Stimulated activated CD8-positive, alpha-beta memory T cell treated with anti-CD3 and anti-CD28 coated beads, Interleukin-12 subunit alpha, Interleukin-12 subunit beta, amount 100 ng/mL, for 1 hour (primary cell): ENCODE measurements around the gene PRPF8.

Source experiments
- DNase-seq: peaks from one replicate; pipeline ENCODE4 v3.0.0-alpha.2; 2020; ENCODE audit warnings: low read depth

PRPF8 gene

DNA sequence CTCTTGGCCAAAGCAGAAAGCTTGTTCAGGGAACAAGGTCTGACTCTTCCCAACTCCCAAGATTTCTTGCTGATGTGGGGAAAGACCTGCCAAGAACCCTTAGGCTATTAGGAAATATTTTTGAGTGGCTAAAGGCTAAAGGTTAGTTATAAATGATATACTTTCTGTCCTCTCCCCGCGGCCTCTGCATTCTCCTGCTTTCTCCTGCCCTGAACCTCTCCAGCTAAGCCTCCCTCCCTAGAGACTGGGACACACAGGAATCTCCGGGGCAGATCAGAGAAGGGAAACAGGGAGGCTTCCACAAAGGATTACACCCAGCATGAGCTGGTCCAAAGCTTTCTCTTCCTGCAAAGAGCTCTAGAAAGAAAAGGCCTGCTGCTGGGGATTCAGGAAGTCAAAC is 58.3 kb downstream of the PRPF8 start:
- DNase-seq, result no peak

DNA sequence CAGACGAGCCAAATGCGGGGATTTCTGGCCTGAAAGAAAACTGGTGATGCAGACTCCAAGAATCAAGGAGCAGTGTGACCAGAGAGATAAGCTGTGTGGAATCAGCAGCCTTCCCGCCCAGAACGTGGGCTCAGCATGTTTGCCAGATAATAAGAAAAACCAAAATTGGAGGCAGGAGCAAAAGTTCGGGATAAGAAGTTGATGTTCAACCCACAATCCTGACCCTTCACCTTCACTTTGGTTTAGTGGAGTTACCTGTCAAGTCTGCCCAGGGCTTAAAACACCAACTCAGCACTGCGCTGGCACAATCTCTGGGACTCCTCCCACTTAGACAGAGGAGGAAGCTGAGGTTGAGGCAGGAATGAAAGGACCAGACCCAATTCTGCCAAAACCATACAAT is 59.1 kb downstream of the PRPF8 start:
- no peak for DNase-seq

GRCh38 chr17:1625053-1625452 is 59.6 kb downstream of the PRPF8 start:
- DNase-seq, result no peak

DNA sequence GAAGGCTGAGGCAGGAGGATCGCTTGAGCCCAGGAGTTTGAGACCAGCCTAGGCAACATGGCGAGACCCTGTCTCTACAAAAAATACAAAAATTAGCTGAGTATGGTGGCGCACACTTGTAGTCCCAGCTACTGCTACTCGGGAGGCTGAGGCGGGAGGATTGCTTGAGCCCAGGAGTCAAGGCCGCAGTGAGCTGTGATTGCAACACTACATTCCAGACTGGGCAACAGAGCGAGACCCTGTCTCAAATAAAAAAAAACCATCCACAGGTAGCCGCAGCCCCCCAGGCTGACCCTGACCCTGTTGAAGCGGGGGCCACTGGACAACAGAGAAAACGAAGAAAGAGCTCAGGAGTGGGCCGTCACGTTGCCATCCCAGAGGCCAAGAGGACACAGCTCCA is 60.0 kb downstream of the PRPF8 start:
- DNase-seq, result no peak

DNA sequence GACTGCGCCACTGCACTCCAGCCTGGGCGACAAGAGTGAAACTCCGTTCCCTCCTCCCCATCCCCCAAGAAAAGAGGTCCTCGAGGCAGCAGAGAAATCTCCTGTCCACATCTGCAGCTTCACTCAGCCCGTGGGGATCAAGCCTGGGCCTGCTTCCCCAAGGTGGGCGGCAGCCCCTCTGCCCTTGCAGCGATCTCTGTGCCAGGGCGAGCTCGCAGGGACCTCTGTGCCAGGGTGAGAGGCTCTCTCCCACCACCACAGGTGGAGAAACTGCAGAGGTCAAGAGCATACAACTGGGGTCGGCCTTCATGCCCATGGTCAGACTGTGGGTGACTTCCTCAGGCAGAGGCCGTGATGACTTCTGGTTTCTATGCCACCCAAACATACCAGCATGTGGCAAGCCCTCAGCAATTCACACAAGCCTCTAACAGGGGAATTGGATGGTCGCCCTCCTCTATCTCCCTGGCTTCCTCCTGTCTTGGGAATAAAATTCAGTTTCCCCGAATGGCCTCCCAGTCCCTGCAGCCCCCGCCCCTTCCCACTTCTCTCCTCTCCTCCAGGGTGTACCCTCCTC is 61.5 kb downstream of the PRPF8 start:
- no peak for DNase-seq

DNA sequence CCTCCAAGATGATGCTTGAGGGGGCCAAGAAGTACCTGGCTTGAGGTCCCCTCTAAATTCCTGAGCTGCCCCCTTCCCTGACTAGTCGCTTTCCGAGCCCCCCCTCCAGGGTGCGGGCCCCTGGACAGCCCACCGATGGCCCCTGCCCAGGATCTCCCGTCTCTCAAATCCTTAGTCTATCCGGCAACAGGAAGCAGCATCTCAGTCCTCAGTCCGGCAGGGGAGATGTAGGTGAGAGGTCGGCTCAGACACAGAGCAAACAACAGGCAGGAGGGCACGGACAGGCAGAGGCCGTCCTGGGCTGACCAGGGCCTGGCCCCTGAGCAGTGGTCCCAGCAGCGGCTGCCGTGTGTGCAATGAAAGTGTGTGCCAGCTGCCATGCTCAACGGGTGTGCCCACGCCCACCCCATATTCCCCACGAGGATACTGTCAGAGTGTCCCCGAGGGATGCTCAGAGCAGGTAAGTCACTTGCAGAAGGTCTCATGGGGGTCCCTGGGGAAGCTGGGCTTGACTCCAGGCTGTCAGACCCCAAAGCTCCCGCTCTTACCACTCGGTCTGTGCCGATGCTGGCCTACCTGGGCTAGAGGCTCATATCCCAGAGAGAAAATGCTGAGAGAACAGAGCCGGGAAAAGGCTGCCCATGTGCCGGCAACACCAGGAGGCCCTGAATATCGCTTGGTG is 63.3 kb downstream of the PRPF8 start:
- DNase-seq, result no peak

DNA sequence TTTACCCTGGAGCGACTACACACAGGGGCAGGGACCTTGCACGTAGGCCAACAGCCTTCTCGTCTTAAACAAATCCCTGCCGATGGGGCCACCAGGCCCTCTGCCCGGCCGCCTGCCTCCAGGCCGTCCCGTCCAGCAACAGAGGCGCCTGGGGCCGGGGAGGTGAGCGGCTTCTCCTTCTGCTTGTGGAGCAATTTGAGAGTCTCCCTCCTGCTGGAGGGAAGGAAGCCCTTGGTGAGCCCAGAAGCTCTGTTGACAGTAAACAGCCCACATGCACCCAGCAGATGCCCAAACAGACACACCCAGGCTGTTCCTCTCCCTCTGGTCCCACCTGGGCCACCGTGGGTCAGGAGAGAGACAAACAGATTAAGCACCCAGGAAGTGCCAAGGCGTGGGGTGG is 64.2 kb downstream of the PRPF8 start:
- DNase-seq, result no peak

GRCh38 chr17:1617620-1618174 is 67.0 kb downstream of the PRPF8 start:
- no peak for DNase-seq

GRCh38 chr17:1616101-1616500 is 68.6 kb downstream of the PRPF8 start:
- no peak for DNase-seq

- no peak for DNase-seq
These were observed 72.3 kb downstream of the PRPF8 start for GRCh38 chr17:1612400-1612799.

GRCh38 chr17:1611715-1612114 is 73.0 kb downstream of the PRPF8 start:
- DNase-seq, result no peak

DNA sequence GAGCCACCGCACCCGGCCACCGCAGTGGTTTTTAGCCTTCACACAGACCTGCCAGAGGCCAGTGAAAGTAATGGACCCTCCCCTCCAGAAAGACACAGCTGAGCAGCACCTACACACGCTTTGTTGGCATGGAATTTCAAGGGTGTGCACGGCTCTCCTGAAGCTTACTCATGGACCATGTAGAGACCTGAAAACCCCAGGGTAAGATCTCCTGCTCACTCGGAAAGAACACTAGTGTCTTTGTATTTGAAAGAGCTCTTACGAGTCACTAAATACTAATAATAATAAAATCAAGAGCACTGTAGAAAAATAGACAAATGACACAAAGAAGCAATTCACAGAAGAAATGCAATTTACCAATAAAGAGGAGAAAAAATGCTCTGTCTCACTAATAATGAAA is 76.0 kb downstream of the PRPF8 start:
- no peak for DNase-seq

- no peak for DNase-seq
These were observed 76.7 kb downstream of the PRPF8 start for GRCh38 chr17:1607971-1608320.

GRCh38 chr17:1606352-1606985 is 78.2 kb downstream of the PRPF8 start:
- no peak for DNase-seq

DNA sequence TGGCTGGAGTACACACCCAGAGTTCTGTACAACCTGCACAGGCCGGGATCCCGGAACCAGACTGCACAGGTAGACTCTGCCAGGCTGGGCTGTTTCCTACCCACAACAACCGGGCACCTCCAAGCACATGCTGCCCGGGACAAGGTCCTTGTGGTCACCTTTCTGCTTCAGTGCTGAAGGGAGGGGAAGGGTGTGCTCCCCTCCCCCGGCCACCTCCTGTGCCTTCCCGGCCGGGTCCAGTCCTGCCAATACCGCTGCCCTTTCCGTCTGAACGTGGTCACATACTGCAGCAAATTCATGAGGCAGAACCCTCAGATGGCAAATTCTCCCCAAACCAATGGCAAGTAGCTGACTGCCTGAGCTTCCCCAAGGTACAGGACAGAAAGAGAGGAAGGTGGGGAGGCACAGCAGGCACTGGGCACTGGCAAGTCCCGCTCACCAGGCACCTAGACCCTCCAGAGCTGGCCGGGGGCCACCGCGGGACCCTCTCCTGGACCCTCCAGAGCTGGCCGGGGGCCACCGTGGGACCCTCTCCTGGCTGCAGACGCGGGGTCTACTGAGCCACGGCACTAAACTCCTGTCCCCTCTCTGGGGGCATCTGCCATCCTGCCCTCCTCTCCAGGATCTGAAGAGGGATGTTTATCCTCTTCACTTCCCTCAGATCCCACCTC is 78.9 kb downstream of the PRPF8 start:
- no peak for DNase-seq

DNA sequence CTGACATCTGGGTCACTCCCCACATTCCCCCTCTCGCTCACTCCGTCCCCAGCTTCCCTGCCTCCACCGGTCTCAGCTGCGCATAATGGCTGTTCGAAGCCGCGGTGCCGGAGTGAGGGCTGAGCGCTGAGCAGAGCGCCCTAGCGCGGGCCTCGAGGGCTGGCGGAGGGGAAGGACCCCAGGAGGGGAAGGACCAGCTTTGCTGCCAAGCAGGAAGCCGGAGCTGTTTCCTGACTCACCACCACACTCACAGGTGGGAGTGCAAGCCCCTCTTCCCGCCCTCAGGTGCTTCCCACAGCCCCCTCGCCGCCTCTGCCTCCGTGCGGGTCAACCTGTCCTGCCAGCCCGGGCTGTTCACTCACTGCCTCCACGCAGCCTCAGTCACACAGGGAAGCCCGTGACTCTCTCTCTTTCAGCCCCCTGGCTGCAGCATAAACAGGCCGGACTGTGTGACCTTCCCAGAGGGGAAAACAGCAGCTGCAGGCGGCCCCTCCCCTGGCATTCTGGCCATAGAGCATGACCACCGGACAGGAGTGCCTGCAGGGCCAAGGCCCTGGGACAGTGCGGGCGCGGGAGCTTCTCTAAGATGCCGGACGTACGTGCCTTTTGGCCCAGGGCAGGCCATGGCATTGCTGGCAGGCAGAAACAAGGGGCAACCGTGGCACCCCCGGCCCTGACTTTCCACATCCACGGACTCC is 79.7 kb downstream of the PRPF8 start:
- DNase-seq, result no peak

GRCh38 chr17:1601571-1601970 is 83.1 kb downstream of the PRPF8 start:
- DNase-seq, result no peak
